HepG2 (cell line): ENCODE data around the gene COASY. TPM values are rescaled to one million over a fixed set of nuclear protein-coding genes. Genes with fewer than 3 reads are reported as not detected.

Experiments used
- ATAC-seq: fragments of 200-7000 bp; cut with Tn5 transposase; 3 replicates; pipeline ENCODE4 v1.9.1; 2020; ENCODE audit warnings: mild to moderate bottlenecking, moderate library complexity
- BruUV-seq: library from RNA; stranded (reverse); fragments of 400-500 nt; replicated peaks from 2 replicates; lab custom pipeline; 2021; lab: Mats Ljungman, UMichigan
- CTCF ChIA-PET: fragments of 300-600 bp; formaldehyde crosslinking; extraction: SDS; loops from one replicate; lab custom pipeline; 2021; ENCODE audit warnings: low total read pairs, inconsistent platforms, low intra/inter-chr PET ratio; lab: Yijun Ruan, JAX
- POLR2A ChIA-PET: fragments of 350-600 bp; sonication (Branson Sonifier 250); formaldehyde crosslinking; loops from one replicate; lab custom pipeline; 2020; ENCODE audit warnings: antibody characterized with exemption, inconsistent platforms; lab: Yijun Ruan, JAX
- DNase-seq: peaks from one replicate; pipeline ENCODE4 v3.0.0-alpha.2; 2015; ENCODE audit warnings: low spot score
- FAIRE-seq: peaks from 3 replicates; lab custom pipeline; 2011; peaks lifted over from hg19 to GRCh38; lab: Jason Lieb, UNC
- H2AFZ ChIP-seq: one replicate; pipeline ENCODE4 v1.6.1; 2011; ENCODE audit warnings: low read length, inconsistent platforms
- H3K27ac ChIP-seq: fragments of 300-600 bp; 3 replicates; pipeline ENCODE4 v1.8.0; 2011; ENCODE audit warnings: mixed run types, mild to moderate bottlenecking, mixed read lengths, low read length, inconsistent platforms; ENCODE audit not compliant: insufficient read depth; ENCODE audit errors: extremely low read length
- H3K27me3 ChIP-seq, 2 experiments: fragments of 200-600 bp in 1 of 2; 2 replicates in 1 of 2; 3 replicates in 1 of 2; pipeline versions ENCODE4 v1.6.0 to v1.8.0; 2011; ENCODE audit warnings: low read length in 2 of 2, mild to moderate bottlenecking in 2 of 2, moderate library complexity in 2 of 2, inconsistent platforms in 1 of 2; ENCODE audit not compliant: insufficient read depth in 2 of 2, control insufficient read depth in 1 of 2
- H3K36me3 ChIP-seq, 2 experiments: fragments of 200-600 bp in 1 of 2; replicated peaks in 1 of 2; 2 replicates in 1 of 2; 3 replicates in 1 of 2; pipeline versions ENCODE4 v1.5.1 to v1.8.0; 2011; ENCODE audit warnings: low read length in 2 of 2, inconsistent platforms in 1 of 2; ENCODE audit not compliant: insufficient read depth in 2 of 2, control insufficient read depth in 1 of 2
- H3K4me1 ChIP-seq: 2 replicates; pipeline ENCODE4 v1.5.1; 2012; ENCODE audit warnings: low read length, inconsistent platforms; ENCODE audit not compliant: insufficient read depth
- H3K4me2 ChIP-seq: 2 replicates; pipeline ENCODE4 v1.6.0; 2011; ENCODE audit warnings: low read depth, low read length, inconsistent platforms
- H3K4me3 ChIP-seq, 3 experiments: fragments of 200-600 bp in 1 of 3; sonication (generic), shearing (Covaris generic) in 1 of 3; replicated peaks in 1 of 3; 2 replicates each; pipeline ENCODE4 v1.5.1; 2011 to 2016; ENCODE audit warnings: low read length in 3 of 3, inconsistent platforms in 2 of 3, low read depth in 2 of 3, mild to moderate bottlenecking in 2 of 3, control low read depth in 1 of 3, mixed read lengths in 1 of 3; ENCODE audit not compliant: insufficient read depth in 1 of 3
- H3K79me2 ChIP-seq: one replicate; pipeline ENCODE4 v1.6.1; 2011; ENCODE audit warnings: low read length, inconsistent platforms; ENCODE audit not compliant: insufficient read depth
- H3K9ac ChIP-seq: 2 replicates; pipeline ENCODE4 v1.6.0; 2011; ENCODE audit warnings: mild to moderate bottlenecking, low read depth, low read length, inconsistent platforms; ENCODE audit not compliant: insufficient read depth
- H3K9me3 ChIP-seq: 2 replicates; pipeline ENCODE4 v1.5.1; 2012; ENCODE audit warnings: mild to moderate bottlenecking, low read length
- H4K20me1 ChIP-seq: 2 replicates; pipeline ENCODE4 v1.6.0; 2011; ENCODE audit warnings: inconsistent platforms, mild to moderate bottlenecking, low read length, moderate library complexity; ENCODE audit not compliant: insufficient read depth
- CAMTA2 ChIP-seq: sonication (generic); formaldehyde crosslinking; IDR thresholded peaks from 2 replicates; pipeline ENCODE4 v1.4.0; 2020; ENCODE audit warnings: mild to moderate bottlenecking, missing genetic modification reagents, borderline replicate concordance
- KDM5A ChIP-seq: fragments of 200-600 bp; sonication (generic); IDR thresholded peaks from 2 replicates; pipeline ENCODE4 v1.7.0; 2018; ENCODE audit warnings: antibody characterized with exemption, mild to moderate bottlenecking, low read length, borderline replicate concordance
- KLF11 ChIP-seq: IDR thresholded peaks from 2 replicates; pipeline ENCODE4 v1.6.1; 2016; ENCODE audit warnings: missing compliant biosample characterization
- NAIF1 ChIP-seq: sonication (generic); formaldehyde crosslinking; IDR thresholded peaks from 2 replicates; pipeline ENCODE4 v1.5.0; 2020; ENCODE audit warnings: mild to moderate bottlenecking, missing genetic modification reagents, borderline replicate concordance
- NFKB2 ChIP-seq: sonication (generic); formaldehyde crosslinking; IDR thresholded peaks from 2 replicates; pipeline ENCODE4 v1.4.0; 2020; ENCODE audit warnings: missing genetic modification reagents, borderline replicate concordance
- NR2C2 ChIP-seq: sonication (generic); formaldehyde crosslinking; IDR thresholded peaks from 2 replicates; pipeline ENCODE4 v1.4.0; 2020; ENCODE audit warnings: missing genetic modification reagents, mild to moderate bottlenecking, moderate library complexity, borderline replicate concordance
- POLR2A ChIP-seq, 2 experiments: IDR thresholded peaks; 2 replicates each; pipeline ENCODE4 v1.6.1; 2011; ENCODE audit warnings: low read depth in 2 of 2, low read length in 2 of 2, mild to moderate bottlenecking in 1 of 2, moderate library complexity in 1 of 2; ENCODE audit not compliant: insufficient read depth in 1 of 2
- RAD21 ChIP-seq: fragments of 450-650 bp; formaldehyde crosslinking; IDR thresholded peaks from 2 replicates; pipeline ENCODE4 v1.5.0; 2020; ENCODE audit warnings: mild to moderate bottlenecking
- RFXAP ChIP-seq: sonication (generic); formaldehyde crosslinking; IDR thresholded peaks from 2 replicates; pipeline ENCODE4 v1.4.0; 2020; ENCODE audit warnings: missing genetic modification reagents, borderline replicate concordance
- SMC3 ChIP-seq: IDR thresholded peaks from 2 replicates; pipeline ENCODE4 v1.6.1; 2011; ENCODE audit warnings: low read length, improper control_type of control experiment
- THRA ChIP-seq: sonication (generic); formaldehyde crosslinking; IDR thresholded peaks from 2 replicates; pipeline ENCODE4 v1.4.0; 2020; ENCODE audit warnings: missing genetic modification reagents, borderline replicate concordance
- ZFP82 ChIP-seq: sonication (generic); formaldehyde crosslinking; IDR thresholded peaks from 2 replicates; pipeline ENCODE4 v1.5.1; 2020; ENCODE audit warnings: mild to moderate bottlenecking, missing genetic modification reagents, borderline replicate concordance
- ZNF343 ChIP-seq: sonication (generic); formaldehyde crosslinking; IDR thresholded peaks from 2 replicates; pipeline ENCODE4 v1.4.0; 2020; ENCODE audit warnings: mild to moderate bottlenecking, missing genetic modification reagents
- WGBS: methylation state at CpG from one replicate; pipeline ENCODE4 v1.1.6; 2017; ENCODE audit warnings: low lambda C conversion rate; 5-methylcytosine and 5-hydroxymethylcytosine counted together
- in situ Hi-C: cut with HindIII; loops from 2 replicates; pipeline ENCODE4 v1.10.0; 2017; ENCODE audit warnings: low pct_unique_long_range_greater_than_20kb; ENCODE audit not compliant: extremely low pct_ligation_motif_present
- intact Hi-C: fragments of 100-400 bp; cut with micrococcal nuclease; formaldehyde crosslinking; loops from one replicate; pipeline ENCODE4 v1.10.0; 2022; ENCODE audit not compliant: unreplicated experiment
- polyA plus RNA-seq, 8 experiments: library from polyadenylated mRNA; depleted of rRNA in 3 of 8; stranded (reverse) in 7 of 8; unstranded in 1 of 8; fragments of >200 nt; fragmentation: Illumina TruSeq in 4 of 8; extraction: Trizol in 4 of 8; gene quantifications; 2 replicates each; pipeline versions ENCODE4 v1.2.1 to v1.2.3, GENCODE V29; 2011 to 2016; ENCODE audit warnings: low read depth in 4 of 8, missing spikeins in 1 of 8, mixed read lengths in 1 of 8; ENCODE audit not compliant: insufficient read depth in 1 of 8
- total RNA-seq, 5 experiments: library from RNA; depleted of rRNA; stranded (reverse); fragments of >200 nt; fragmentation: Illumina TruSeq; extraction: Trizol; gene quantifications; 2 replicates each; pipeline ENCODE4 v1.2.3, GENCODE V29; 2016; ENCODE audit warnings: low read depth in 1 of 5
- TF ChIP-seq, protein P1 (sequence below): sonication (generic); formaldehyde crosslinking; IDR thresholded peaks from 2 replicates; pipeline ENCODE4 v1.5.0; 2020; ENCODE audit warnings: mild to moderate bottlenecking, missing genetic modification reagents, moderate library complexity
- TF ChIP-seq, protein P2 (sequence below): sonication (generic); formaldehyde crosslinking; IDR thresholded peaks from 2 replicates; pipeline ENCODE4 v1.4.0; 2020; ENCODE audit warnings: missing genetic modification reagents, mild to moderate bottlenecking, borderline replicate concordance
- TF ChIP-seq, protein P3 (sequence below): sonication (generic); formaldehyde crosslinking; IDR thresholded peaks from 2 replicates; pipeline ENCODE4 v1.4.0; 2020; ENCODE audit warnings: mild to moderate bottlenecking, low read depth, missing genetic modification reagents

Gene COASY
- total and polyA plus RNA-seq, 2 of the 13 experiments (the other 11 are each of a cell fraction or from before 2014, with no cell fraction given) = 90.7 to 125 TPM

- no peaks in the 10 kb centered on the region for H4K20me1 ChIP-seq
- FAIRE-seq (no peak), DNase-seq (peak; percentile 55), ATAC-seq (peak; percentile 44)
- intact Hi-C loops = no loop called here
- peaks cover 9 to 10% of the 10 kb centered on the region in 2 experiments; a peak in 4 of 5 replicates for H3K36me3 ChIP-seq
- H3K9ac ChIP-seq = peak overlapping the region; percentile 54; the same call in 1 of the 2 replicates
- peak overlapping the region; percentile 70 for H3K27ac ChIP-seq
- H3K27me3 ChIP-seq = no peaks in the 10 kb centered on the region
- BruUV-seq = TSS peak; percentile 9
- in situ Hi-C loops = loop anchor here (5.0 kb wide), 1 partner anchor 198 kb away; no protein-coding TSS in a partner anchor
- WGBS = 62% methylated on average over 9 of the region's 9 CpGs
- CTCF ChIA-PET = no interaction called here
- no peak overlapping the region for H3K4me3 ChIP-seq
- H2AFZ ChIP-seq = no peak overlapping the region
- H3K4me1 ChIP-seq = peaks cover 80% of the 10 kb centered on the region
- POLR2A ChIA-PET = interaction anchor here (1.0 to 4.3 kb wide), 16 partner anchors 11 to 272 kb away, joined by 3 to 52 read pairs (median 6); partner anchors contain the start of genes CAVIN1, NAGLU, RETREG3 and STAT3
- H3K4me2 ChIP-seq = peak overlapping the region; percentile 53
- no peaks in the 10 kb centered on the region for H3K79me2 ChIP-seq
- no peaks in the 10 kb centered on the region for H3K9me3 ChIP-seq
- TF ChIP-seq NFKB2 (CRISPR knock-in tag) = 0 out of 2 replicates have a peak, but pooled peaks have one; percentile 2
- TF ChIP-seq KLF11 (CRISPR knock-in tag) = no peak
- TF ChIP-seq, protein P1, sequence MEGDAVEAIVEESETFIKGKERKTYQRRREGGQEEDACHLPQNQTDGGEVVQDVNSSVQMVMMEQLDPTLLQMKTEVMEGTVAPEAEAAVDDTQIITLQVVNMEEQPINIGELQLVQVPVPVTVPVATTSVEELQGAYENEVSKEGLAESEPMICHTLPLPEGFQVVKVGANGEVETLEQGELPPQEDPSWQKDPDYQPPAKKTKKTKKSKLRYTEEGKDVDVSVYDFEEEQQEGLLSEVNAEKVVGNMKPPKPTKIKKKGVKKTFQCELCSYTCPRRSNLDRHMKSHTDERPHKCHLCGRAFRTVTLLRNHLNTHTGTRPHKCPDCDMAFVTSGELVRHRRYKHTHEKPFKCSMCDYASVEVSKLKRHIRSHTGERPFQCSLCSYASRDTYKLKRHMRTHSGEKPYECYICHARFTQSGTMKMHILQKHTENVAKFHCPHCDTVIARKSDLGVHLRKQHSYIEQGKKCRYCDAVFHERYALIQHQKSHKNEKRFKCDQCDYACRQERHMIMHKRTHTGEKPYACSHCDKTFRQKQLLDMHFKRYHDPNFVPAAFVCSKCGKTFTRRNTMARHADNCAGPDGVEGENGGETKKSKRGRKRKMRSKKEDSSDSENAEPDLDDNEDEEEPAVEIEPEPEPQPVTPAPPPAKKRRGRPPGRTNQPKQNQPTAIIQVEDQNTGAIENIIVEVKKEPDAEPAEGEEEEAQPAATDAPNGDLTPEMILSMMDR = peak; percentile 66
- 0 out of 2 replicates have a peak, but pooled peaks have one; percentile 23 for TF ChIP-seq NR2C2 (CRISPR knock-in tag)
- TF ChIP-seq, protein P2, sequence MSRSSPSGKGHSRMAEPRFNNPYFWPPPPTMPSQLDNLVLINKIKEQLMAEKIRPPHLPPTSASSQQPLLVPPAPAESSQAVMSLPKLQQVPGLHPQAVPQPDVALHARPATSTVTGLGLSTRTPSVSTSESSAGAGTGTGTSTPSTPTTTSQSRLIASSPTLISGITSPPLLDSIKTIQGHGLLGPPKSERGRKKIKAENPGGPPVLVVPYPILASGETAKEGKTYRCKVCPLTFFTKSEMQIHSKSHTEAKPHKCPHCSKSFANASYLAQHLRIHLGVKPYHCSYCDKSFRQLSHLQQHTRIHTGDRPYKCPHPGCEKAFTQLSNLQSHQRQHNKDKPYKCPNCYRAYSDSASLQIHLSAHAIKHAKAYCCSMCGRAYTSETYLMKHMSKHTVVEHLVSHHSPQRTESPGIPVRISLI (CRISPR knock-in tag) = peak; percentile 61; the same call in 1 of the 2 replicates
- TF ChIP-seq, protein P3, sequence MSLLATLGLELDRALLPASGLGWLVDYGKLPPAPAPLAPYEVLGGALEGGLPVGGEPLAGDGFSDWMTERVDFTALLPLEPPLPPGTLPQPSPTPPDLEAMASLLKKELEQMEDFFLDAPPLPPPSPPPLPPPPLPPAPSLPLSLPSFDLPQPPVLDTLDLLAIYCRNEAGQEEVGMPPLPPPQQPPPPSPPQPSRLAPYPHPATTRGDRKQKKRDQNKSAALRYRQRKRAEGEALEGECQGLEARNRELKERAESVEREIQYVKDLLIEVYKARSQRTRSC (CRISPR knock-in tag) = no peak
- TF ChIP-seq NAIF1 (CRISPR knock-in tag) = no peak
- no peak for TF ChIP-seq THRA (CRISPR knock-in tag)
- TF ChIP-seq POLR2A (IDR thresholded peaks at IDR 0.05; ENCODE audit: insufficient read depth in 1 of 2, low read depth in 2 of 2, low read length in 2 of 2) = 0 out of 4 replicates have a peak, but pooled peaks of 1 of the 2 experiments have one; percentile 17
- TF ChIP-seq ZNF343 = no peak
- TF ChIP-seq SMC3 = peak; percentile 34; the same call in 1 of the 2 replicates
- 0 out of 2 replicates have a peak, but pooled peaks have one; percentile 27 for TF ChIP-seq RFXAP (CRISPR knock-in tag)
- no peak for TF ChIP-seq ZFP82 (CRISPR knock-in tag)
- no peak for TF ChIP-seq CAMTA2 (CRISPR knock-in tag)
- TF ChIP-seq KDM5A = no peak
- 0 out of 2 replicates have a peak, but pooled peaks have one; percentile 32 for TF ChIP-seq RAD21
These were observed 41.4 kb upstream of the COASY start for GRCh38 chr17:42520540-42520951.
